ENCODE data around the gene HNRNPAB. TPM values are rescaled to one million over a fixed set of nuclear protein-coding genes. Genes with fewer than 3 reads are reported as not detected.

The HNRNPAB gene
- total RNA-seq, 1 experiment from 2014 or later = 547 TPM

DNA sequence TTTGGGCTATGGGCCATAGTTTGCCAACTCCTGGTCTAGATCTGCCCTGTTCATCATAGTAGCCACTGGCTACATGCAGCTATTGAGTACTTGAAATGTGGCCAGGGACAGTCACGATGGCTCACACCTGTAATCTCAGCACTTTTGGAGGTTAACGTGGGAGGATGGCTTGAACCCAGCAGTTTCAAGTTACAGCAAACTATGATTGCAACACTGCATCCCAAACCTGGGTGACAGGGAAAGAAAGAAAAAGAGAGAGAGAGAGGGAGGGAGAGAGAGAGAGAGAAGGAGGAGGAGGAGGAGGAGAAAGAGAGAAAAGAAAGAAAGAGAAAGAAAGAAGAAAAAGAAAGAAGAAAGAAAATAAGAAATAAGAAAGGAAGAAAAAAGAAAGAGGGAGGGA is 12.1 kb upstream of the HNRNPAB start:
- Histone ChIP-seq H2AK5ac (ENCODE audit: insufficient read length, low read length) (no peak overlapping the region), H3K14ac (ENCODE audit: insufficient read depth, low read length) (no peak overlapping the region), H3K79me1 (ENCODE audit: insufficient read depth, low read depth, low read length, poor library complexity, severe bottlenecking) (no peaks in the 10 kb centered on the region), H4K5ac (ENCODE audit: insufficient read length, low read depth, low read length) (no peak overlapping the region), H2BK15ac (ENCODE audit: low read depth, low read length) (no peak overlapping the region), H3K9me3 (ENCODE audit: control insufficient read depth, low read depth, low read length) (no peaks in the 10 kb centered on the region), H3K9ac (ENCODE audit: extremely low read depth, insufficient read length, low read length) (no peak overlapping the region), H4K8ac (replicated peaks; ENCODE audit: insufficient read length, low read depth, low read length) (no peak overlapping the region), H4K91ac (ENCODE audit: insufficient read length, low read depth, low read length) (no peak overlapping the region), H3K27me3 (ENCODE audit: insufficient read depth, low read length) (no peaks in the 10 kb centered on the region), H3K4me2 (ENCODE audit: insufficient read depth, insufficient read length, low read length) (no peak overlapping the region), H2BK5ac (ENCODE audit: insufficient read length, low read length) (no peak overlapping the region), H3K79me2 (ENCODE audit: insufficient read depth, low read length) (no peaks in the 10 kb centered on the region), H3K23me2 (ENCODE audit: insufficient read length, low read depth, low read length, poor library complexity, severe bottlenecking) (no peaks in the 10 kb centered on the region), H2AFZ (ENCODE audit: low read length) (no peak overlapping the region), H3T11ph (ENCODE audit: low read length) (no peak overlapping the region), H2BK12ac (ENCODE audit: insufficient read length, low read depth, low read length) (no peak overlapping the region), H3K27ac (ENCODE audit: insufficient read length, low read depth, low read length) (no peak overlapping the region), H2BK120ac (ENCODE audit: low read depth, low read length, poor library complexity, severe bottlenecking) (no peak overlapping the region), H3K56ac (ENCODE audit: insufficient read length, low read depth, low read length) (no peak overlapping the region), H3K23ac (ENCODE audit: insufficient read length, low read depth, low read length) (no peak overlapping the region), H3K18ac (ENCODE audit: insufficient read length, low read depth, low read length) (no peak overlapping the region), H3K4ac (ENCODE audit: low read depth, low read length) (no peak overlapping the region), H2BK20ac (ENCODE audit: low read depth, low read length, poor library complexity, severe bottlenecking) (no peak overlapping the region), H4K20me1 (ENCODE audit: control insufficient read depth, insufficient read depth, insufficient read length) (no peaks in the 10 kb centered on the region), H3K4me1 (ENCODE audit: insufficient read depth, low read length) (no peaks in the 10 kb centered on the region)
- H3K4me3 Mint-ChIP-seq = no peak overlapping the region
- no peak for TF ChIP-seq CTCF (conservative IDR thresholded peaks at IDR 0.05)
- peaks cover 6 to 20% (median 7%) of the 10 kb centered on the region in 3 experiments for H3K36me3 Mint-ChIP-seq (ENCODE audit: insufficient read depth in 1 of 3, low read depth in 3 of 3)
- peaks cover 21 to 23% of the 10 kb centered on the region in 2 experiments for H3K4me1 Mint-ChIP-seq
- no peak overlapping the region for H3K27ac Mint-ChIP-seq
- peaks cover 21 to 24% of the 10 kb centered on the region in 2 experiments for H3K9me3 Mint-ChIP-seq
- DNase-seq = no peak
- WGBS (ENCODE audit: extremely low coverage, insufficient read length, low lambda C conversion rate) = no CpG with 5 or more reads among the region's 2 CpGs
- peaks cover 11% of the 10 kb centered on the region for H3K27me3 Mint-ChIP-seq (ENCODE audit: low read depth)
